Prostate gland (tissue), 2 donors: ENCODE measurements around the gene GNL3. TPM values are rescaled to one million over a fixed set of nuclear protein-coding genes. Genes with fewer than 3 reads are reported as not detected.

Experiments used
- DNase-seq: peaks from one replicate; pipeline ENCODE4 v3.0.0-alpha.2; 2019; ENCODE audit warnings: low spot score
- H3K27ac ChIP-seq, 2 donors: fragments of 200-600 bp; sonication (generic); 2 replicates each; pipeline ENCODE4 v1.5.1; 2017 to 2019
- H3K27me3 ChIP-seq: fragments of 200-600 bp; sonication (generic); replicated peaks from 2 replicates; pipeline ENCODE4 v1.5.1; 2019; ENCODE audit not compliant: insufficient read depth
- H3K36me3 ChIP-seq, 2 donors: fragments of 200-600 bp; sonication (generic); 1 replicate in 1 of 2; 2 replicates in 1 of 2; pipeline versions ENCODE4 v1.5.1 to v1.8.1; 2017 to 2019
- H3K4me1 ChIP-seq: fragments of 200-600 bp; sonication (generic); replicated peaks from 2 replicates; pipeline ENCODE4 v1.5.1; 2019
- H3K4me3 ChIP-seq, 2 donors: fragments of 200-600 bp; sonication (generic); 2 replicates each; pipeline ENCODE4 v1.5.1; 2017 to 2019
- H3K9me3 ChIP-seq: fragments of 200-600 bp; sonication (generic); 2 replicates; pipeline ENCODE4 v1.5.1; 2017
- CTCF ChIP-seq, 4 experiments: fragments of 200-600 bp in 2 of 4; fragments of 450-650 bp in 2 of 4; sonication (generic) in 2 of 4; IDR thresholded peaks; 1 replicate in 3 of 4; 2 replicates in 1 of 4; pipeline ENCODE4 v1.5.1; 2016 to 2019; ENCODE audit warnings: antibody characterized with exemption in 4 of 4, mild to moderate bottlenecking in 2 of 4, moderate library complexity in 2 of 4
- POLR2A ChIP-seq: fragments of 450-650 bp; IDR thresholded peaks from one replicate; pipeline ENCODE4 v1.6.1; 2016; ENCODE audit warnings: antibody characterized with exemption, mild to moderate bottlenecking
- POLR2AphosphoS5 ChIP-seq: sonication (generic); formaldehyde crosslinking; IDR thresholded peaks from one replicate; pipeline ENCODE4 v1.6.1; 2017; ENCODE audit warnings: antibody characterized with exemption
- WGBS: methylation state at CpG from one replicate; pipeline ENCODE4 v1.1.5; 2018; 5-methylcytosine and 5-hydroxymethylcytosine counted together
- intact Hi-C: fragments of 100-400 bp; cut with DNase I; formaldehyde crosslinking; loops from one replicate; pipeline ENCODE4 v1.14.2; 2022
- total RNA-seq, 2 donors: library from RNA; depleted of rRNA; stranded (reverse); fragments of >200 nt; gene quantifications; one replicate each; pipeline ENCODE4 v1.1.0, GENCODE V29; 2016

The GNL3 gene
- total RNA-seq, 2 donors from 2014 or later: 50.7 to 116 TPM

GRCh38 chr3:52703341-52703740 lies 17.5 kb downstream of the GNL3 start:
- 88% methylated on average over 7 of the region's 7 CpGs for WGBS
- TF ChIP-seq POLR2A: no peak
- TF ChIP-seq CTCF (IDR thresholded peaks at IDR 0.05): no peak
- TF ChIP-seq POLR2AphosphoS5: no peak
- Histone ChIP-seq H3K9me3 (no peaks in the 10 kb centered on the region), H3K4me3 (no peak overlapping the region), H3K27ac (no peak overlapping the region), H3K27me3 (no peaks in the 10 kb centered on the region), H3K36me3 (no peaks in the 10 kb centered on the region), H3K4me1 (peaks cover 10% of the 10 kb centered on the region)
- intact Hi-C loops: no loop called here
- no peak for DNase-seq

DNA sequence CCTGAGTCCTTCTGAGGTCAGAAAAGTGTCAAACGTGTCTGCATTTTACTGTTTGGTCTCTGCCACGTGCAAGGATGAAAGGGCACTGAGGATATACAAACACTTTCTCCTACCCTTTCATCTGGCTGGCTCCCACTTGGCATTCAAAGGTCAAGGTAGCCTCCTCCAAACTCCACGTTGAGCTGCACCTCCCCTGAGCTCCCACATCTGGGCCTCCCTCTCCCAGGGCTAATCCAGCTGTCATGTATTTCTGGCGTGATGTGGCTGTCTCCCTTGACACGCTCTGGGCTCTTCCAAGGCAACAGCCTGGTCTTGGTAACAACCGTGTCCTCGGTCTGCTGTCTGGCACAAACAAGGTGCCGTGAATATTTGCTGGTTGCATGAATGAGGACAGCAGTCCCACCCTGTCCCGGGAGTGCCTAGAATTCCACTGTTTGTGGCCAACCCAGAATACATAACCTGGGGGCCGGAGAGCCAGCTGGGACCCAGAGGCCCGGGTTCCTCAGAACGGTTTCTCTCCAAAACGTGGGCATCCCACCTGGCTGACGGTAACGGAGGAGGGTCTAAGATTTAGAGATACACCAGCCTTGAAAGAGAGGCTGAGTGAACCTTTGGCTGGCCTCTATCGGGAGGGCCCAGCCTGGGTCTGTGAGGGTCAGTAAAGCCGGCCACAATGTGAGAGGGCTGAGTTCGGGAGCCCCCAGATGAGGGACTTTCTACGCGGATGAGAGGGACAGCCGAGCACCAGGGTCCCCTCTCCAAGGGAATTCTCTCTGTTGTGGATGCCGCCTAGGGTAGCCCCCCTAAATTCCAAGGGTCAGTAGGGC lies 19.0 kb downstream of the GNL3 start:
- intact Hi-C loops: no loop called here

DNA sequence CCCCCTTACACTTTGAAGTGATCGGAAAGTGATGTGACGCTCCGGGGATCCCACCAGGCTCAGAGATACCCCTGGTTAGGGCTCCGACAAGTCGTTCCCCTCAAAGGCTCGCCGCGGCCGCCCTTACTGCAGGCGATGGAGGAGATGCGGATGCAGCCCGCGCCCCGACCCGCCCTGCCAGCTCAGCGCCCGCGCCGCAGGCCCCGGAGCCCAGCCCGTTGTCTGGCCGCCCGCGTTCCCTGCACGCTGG lies 19.5 kb downstream of the GNL3 start:
- under 1% methylated on average over 24 of the region's 25 CpGs for WGBS
- no peaks in the 10 kb centered on the region for H3K9me3 ChIP-seq
- no peak for DNase-seq
- peak; percentile 58 for TF ChIP-seq POLR2A
- no peak for TF ChIP-seq POLR2AphosphoS5
- peak overlapping the region; percentile 81 to 88 for H3K27ac ChIP-seq
- peaks cover 10% of the 10 kb centered on the region for H3K4me1 ChIP-seq
- intact Hi-C loops: no loop called here
- no peaks in the 10 kb centered on the region for H3K27me3 ChIP-seq
- no peaks in the 10 kb centered on the region for H3K36me3 ChIP-seq
- peak overlapping the region; percentile 62 to 84 for H3K4me3 ChIP-seq

More for the DNA sequence above, 19.0 kb downstream of the GNL3 start:
- no peaks in the 10 kb centered on the region for H3K9me3 ChIP-seq
- TF ChIP-seq CTCF (IDR thresholded peaks at IDR 0.05) (no peak), POLR2A (no peak), POLR2AphosphoS5 (no peak)
- no peaks in the 10 kb centered on the region for H3K36me3 ChIP-seq
- H3K27ac ChIP-seq: peak overlapping the region; percentile 81 to 88
- no peak for DNase-seq
- no peaks in the 10 kb centered on the region for H3K27me3 ChIP-seq
- WGBS: under 1% methylated on average over 22 of the region's 22 CpGs
- peaks cover 10% of the 10 kb centered on the region for H3K4me1 ChIP-seq
- peak overlapping the region; percentile 62 to 84 for H3K4me3 ChIP-seq

DNA sequence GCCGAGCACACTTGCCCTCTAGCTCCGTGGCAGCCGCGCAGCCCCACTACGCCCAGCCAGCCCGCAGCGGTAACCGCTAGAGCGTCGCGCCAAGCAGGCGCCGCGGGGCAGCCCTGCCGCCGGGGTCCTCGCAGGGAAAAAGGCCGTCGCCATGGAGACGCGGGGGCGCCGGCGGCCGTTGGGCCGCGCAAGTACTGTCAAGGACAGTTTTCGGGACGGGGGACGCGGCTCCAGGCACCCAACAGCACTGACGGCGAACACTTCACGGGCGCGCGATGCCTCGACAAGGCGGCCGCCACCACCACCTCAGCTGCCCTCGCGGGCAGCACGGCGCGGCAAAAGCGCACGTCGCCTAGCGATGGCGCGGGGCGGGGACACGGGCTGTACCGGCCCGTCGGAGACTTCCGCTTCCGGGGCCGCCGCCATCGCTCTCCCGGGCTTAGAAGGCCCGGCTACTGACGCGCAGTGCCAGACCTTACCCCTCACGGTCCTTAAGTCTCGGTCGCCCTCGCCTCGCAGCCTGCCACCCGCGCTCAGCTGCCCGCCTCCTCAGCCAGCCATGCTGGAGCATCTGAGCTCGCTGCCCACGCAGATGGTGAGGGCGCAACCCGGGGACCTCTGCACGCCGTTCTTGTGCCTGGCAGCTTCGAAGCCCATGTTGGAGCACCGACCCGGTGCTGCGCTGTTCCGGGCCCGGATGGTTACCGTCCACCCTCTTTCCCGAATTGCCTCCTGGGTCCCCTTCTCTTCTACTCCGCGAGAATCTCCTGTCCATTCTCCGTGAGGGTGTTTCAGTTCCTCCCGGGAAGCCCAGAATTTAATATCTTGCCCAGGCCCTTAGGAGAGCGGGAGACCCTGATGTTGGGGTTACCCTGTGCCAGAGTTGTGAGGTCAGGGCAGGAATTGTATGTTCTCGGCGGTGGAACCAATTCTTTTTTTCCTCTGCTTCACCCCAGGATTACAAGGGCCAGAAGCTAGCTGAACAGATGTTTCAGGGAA lies 20.2 kb downstream of the GNL3 start, which contains the start of the genes GLT8D1 and SPCS1:
Gene GLT8D1 (minus strand): TSS at position 104 of the 999 bp plus-strand sequence. CDS start 5,331 bp downstream, outside the sequence.
Gene SPCS1 (plus strand): TSS at position 419 of the 999 bp plus-strand sequence. CDS start 141 bp downstream, at position 560.
- under 1% methylated on average over 76 of the region's 94 CpGs for WGBS
- TF ChIP-seq POLR2A (peak; percentile 37), CTCF (IDR thresholded peaks at IDR 0.05) (peak in 1 of 4 experiments; percentile 14), POLR2AphosphoS5 (peak; percentile 72)
- Histone ChIP-seq H3K9me3 (no peaks in the 10 kb centered on the region), H3K27ac (peak within 1 kb of the TSS; percentile 81 to 88), H3K27me3 (no peaks in the 10 kb centered on the region), H3K4me3 (peak within 1 kb of the TSS; percentile 62 to 84), H3K36me3 (no peaks in the 10 kb centered on the region), H3K4me1 (peaks cover 10% of the 10 kb centered on the region)
- peak; percentile 85 for DNase-seq
- intact Hi-C loops: no loop called here

- TF ChIP-seq POLR2AphosphoS5 (no peak), CTCF (IDR thresholded peaks at IDR 0.05) (no peak), POLR2A (no peak)
- Histone ChIP-seq H3K27me3 (no peaks in the 10 kb centered on the region), H3K4me1 (peaks cover 10% of the 10 kb centered on the region), H3K4me3 (no peak overlapping the region), H3K9me3 (no peaks in the 10 kb centered on the region), H3K27ac (no peak overlapping the region), H3K36me3 (no peaks in the 10 kb centered on the region)
- DNase-seq: no peak
- intact Hi-C loops: no loop called here
- WGBS: 78% methylated on average over 4 of the region's 4 CpGs
Measured at GRCh38 chr3:52707585-52707984, 21.8 kb downstream of the GNL3 start.
